GM08714 (cell line): Measurements from ENCODE around the gene PLAC9.
"Not testable (repeated sequence)": the region's sequence is repeated elsewhere in the genome, so short reads cannot be mapped to it uniquely, and the experiment has no call there.

ENCODE experiments used
- H3K4me3 ChIP-seq: fragments of 200-500 bp; sonication (Bioruptor generic); 2 replicates; pipeline ENCODE4 v1.5.1; 2014; ENCODE audit warnings: mild to moderate bottlenecking, low read length, inconsistent platforms
- ZNF274 ChIP-seq: IDR thresholded peaks from 2 replicates; pipeline ENCODE4 v1.6.1; 2012; ENCODE audit warnings: mild to moderate bottlenecking, low read depth, low read length

Gene PLAC9

GRCh38 chr10:80126876-80127275 is 5.7 kb upstream of the PLAC9 start:
- H3K4me3 ChIP-seq, result no peak overlapping the region
- no peak for TF ChIP-seq ZNF274

- H3K4me3 ChIP-seq, result no peak overlapping the region
- TF ChIP-seq ZNF274, result no peak
These were observed 1.0 kb upstream of the PLAC9 start for GRCh38 chr10:80131499-80131901.

- no peak for TF ChIP-seq ZNF274
- H3K4me3 ChIP-seq, result no peak overlapping the region
These were observed 676 bp downstream of the PLAC9 start for GRCh38 chr10:80133206-80133605.

DNA sequence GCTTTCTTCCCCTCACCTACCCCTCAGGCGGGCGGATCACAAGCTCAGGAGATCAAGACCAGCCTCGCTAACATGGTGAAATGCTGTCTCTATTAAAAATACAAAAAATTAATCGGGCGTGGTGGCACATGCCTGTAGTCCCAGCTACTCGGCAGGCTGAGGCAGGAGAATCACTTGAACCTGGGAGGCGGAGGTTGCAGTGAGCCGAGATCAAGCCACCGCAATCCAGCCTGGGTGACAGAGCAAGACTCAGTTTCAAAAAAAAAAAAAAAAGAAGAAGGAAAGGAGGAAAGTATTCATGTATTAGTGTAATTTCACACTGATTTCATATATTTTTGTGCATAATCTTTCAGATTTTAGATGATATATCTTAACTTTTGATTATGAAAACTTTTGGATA is 1.2 kb downstream of the PLAC9 start:
- not testable (repeated sequence) for H3K4me3 ChIP-seq

GRCh38 chr10:80136134-80136571 is 3.6 kb downstream of the PLAC9 start:
- TF ChIP-seq ZNF274, result no peak
- H3K4me3 ChIP-seq, result no peak overlapping the region

DNA sequence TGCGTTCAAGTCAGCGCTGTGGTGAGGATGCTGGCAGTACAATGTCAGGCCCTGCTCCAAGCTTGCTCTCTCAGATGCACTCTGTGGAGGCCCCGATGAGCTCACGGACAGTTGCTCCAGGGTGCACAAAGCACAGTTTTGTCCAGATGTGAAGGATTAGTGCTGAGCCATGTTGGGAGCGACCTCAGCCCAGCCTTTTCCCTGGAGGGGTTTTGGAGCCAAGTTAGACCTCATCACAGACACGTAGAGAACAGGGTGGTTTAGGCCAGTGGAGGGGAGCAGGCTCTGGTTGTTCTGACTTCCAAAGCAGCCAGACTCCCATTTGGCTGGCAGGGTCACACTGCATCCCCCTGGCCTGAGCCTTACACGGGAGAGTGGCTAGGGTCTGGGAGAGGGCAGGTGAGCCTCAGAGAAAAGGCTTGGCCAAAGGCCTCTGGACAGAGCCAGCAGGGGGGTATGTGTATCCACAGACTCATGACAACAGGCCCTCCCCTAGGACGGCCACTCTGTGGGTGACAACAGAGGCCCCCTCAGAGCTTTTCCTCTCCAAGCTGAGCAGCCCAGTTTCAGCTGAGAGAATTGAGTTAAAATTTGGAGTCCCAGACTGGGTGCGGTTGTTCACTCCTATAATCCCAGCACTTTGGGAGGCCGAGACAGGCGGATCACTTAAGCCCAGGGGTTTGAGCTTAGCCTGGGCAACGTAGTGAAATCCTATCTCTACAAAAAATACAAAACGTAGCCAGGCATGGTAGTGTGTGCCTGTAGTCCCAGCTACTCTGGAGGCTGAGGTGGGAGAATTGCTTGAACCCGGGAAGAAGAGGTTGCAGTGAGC is 4.7 kb downstream of the PLAC9 start:
- no peak overlapping the region for H3K4me3 ChIP-seq
- no peak for TF ChIP-seq ZNF274

DNA sequence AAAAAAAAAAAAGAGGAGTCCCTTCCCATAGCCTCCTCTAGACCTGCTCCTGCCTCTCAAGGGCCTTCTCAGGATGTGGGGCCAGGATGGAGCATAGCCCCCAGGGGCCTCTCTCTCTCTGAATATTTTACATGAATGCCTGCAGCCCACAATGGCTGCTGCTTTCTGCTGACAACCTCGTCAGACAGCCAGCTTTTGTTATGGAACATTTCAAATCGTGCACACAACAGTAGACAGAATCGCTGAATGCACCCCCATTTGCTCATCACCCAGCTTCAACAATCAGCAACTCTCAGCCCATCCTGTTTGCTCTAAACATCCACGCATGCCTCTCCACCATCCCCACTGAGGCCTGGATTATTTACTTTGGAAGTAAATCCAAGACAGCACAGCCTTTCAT is 5.4 kb downstream of the PLAC9 start:
- TF ChIP-seq ZNF274, result no peak
- no peak overlapping the region for H3K4me3 ChIP-seq

GRCh38 chr10:80139265-80139664 is 6.7 kb downstream of the PLAC9 start:
- no peak overlapping the region for H3K4me3 ChIP-seq
- TF ChIP-seq ZNF274, result no peak

DNA sequence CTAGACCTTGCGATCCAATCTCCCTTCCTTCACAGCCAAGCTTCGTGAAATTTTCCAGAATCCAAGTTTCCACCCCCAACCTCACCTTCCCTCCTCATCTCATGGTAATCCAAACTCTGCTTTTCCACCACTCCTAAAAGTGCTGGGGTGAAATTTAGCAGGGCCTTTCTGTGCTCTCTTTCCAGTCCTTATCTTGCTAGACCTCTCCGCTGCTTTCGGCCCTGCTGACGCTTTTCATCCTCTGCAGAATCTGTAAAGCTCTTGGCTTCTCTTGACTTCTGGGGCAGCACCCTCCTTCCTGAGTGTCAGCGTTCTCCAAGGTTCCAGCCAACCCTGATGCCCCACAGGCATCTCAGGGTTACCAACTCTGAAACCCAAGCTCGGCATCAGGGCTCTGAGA is 7.7 kb downstream of the PLAC9 start:
- no peak overlapping the region for H3K4me3 ChIP-seq
- TF ChIP-seq ZNF274, result no peak

DNA sequence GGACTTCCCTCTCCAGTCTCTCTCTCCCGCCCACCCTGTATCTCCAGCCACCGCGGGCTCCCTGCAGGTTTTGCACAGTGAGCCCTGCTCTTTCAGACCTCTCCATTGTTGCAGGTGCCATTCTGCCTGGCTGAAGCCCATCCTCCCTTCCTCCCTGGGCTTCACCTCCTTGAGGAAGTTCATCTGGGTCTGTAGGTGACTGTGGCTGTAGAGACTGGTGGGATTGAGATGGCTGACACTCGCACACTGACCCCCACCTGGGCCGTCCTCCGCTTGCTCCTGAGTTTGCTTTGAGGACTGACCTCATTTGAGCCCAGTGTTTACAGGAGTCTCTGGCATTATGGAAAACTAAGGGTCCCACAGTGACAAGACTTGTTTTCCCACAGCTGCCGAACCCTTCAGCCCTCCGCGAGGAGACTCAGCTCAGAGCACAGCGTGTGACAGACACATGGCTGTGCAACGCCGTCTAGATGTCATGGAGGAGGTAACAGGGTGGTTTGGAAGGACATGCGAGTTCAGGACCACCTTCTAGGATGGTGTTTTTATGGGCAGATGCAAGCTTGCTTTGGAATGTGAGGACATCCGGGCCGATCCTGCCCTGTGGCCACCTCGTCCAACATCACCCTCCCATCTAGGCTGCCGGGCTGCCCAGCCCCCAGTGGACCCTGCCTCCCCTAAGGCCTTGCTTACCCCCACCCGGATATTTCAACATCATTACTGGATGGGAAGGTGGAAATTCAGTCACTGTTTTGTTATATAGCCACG is 9.3 kb downstream of the PLAC9 start:
- no peak overlapping the region for H3K4me3 ChIP-seq
- no peak for TF ChIP-seq ZNF274

DNA sequence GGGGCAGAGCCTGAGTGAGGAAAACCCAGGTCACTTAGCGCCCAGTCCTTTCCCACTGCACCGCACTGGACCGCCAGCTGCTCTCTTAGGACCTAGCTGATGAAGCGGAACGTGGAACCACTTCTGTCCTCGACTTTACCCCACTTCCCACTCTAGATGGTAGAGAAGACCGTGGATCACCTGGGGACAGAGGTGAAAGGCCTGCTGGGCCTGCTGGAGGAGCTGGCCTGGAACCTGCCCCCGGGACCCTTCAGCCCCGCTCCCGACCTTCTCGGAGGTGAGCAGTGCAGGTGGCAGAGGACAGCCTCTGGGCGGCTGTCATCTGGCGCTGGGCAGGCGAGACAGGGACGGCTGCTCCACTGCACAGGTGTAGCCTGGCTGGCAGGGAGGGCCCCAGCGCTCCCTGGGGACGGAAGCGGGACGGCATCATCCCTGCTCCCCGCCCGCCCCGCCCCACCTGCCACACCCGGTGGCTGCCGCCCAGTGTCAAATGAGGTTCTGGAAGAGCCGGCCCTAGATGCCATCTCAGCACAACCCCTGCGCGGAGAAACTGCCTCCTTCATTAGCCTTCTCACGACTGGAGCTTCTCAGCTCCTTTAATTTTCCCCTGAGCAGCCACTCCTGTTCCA is 11.7 kb downstream of the PLAC9 start:
- no peak overlapping the region for H3K4me3 ChIP-seq
- no peak for TF ChIP-seq ZNF274

DNA sequence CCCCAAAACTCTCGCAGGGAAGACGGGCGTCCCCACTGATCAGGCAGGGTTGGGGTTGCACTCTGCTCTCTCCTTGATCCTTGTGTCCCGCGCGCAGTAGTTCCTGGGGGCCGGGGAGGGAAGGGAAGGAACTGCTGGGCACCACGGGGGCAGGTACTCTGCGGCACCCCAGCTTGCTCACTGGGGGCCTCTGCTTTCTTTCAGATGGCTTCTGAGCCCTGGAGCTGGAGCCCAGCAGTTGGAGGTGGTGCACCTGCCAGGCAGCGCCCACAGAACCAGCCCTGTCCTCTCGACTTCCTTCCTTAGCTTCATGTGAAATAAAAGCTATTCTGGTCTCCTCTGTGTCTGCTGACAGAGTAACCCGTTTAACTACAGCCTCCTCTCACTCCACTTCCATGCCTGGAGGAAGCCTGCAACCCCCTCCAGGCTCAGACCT is 12.2 kb downstream of the PLAC9 start:
- no peak overlapping the region for H3K4me3 ChIP-seq
- no peak for TF ChIP-seq ZNF274

DNA sequence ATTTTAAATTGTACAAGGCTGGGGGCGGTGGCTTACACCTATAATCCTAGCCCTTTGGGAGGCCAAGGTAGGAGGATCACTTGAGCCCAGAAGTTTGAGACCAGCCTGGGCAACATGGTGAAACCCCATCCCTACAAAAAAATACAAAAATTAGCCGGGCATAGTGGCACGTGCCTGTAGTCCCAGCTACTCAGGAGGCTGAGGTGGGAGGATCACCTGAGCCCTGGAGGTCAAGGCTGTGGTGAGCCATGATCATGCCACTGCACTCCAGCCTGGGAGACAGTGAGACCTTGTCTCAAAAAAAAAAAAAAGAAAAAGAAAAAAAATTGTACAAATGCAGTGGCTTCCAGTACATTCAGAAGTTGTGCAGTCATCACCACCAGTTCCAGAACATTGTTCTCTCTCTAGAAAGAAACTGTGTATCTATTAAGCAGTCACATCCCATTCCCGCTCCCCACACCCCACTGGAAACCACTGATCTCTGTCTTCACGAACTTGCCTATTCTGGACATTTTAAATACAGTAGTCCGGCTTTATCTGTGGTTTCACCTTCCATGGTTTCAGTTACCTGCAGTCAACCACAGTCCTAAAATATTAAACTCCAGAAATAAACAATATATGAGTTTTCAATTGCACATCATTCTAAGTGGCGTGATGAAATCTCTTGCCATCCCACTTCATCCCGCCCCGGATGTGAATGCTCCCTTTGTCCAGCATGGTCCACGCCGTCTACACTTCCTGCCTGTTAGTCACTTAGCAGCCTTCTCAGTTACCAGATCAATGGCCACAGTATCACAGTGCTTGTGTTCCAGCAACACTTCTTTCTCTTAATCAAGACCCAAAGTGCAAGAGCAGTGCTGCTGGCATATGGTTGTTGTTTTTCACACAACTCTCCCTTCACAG is 13.1 kb downstream of the PLAC9 start:
- not testable (repeated sequence) for H3K4me3 ChIP-seq

GRCh38 chr10:80146918-80147317 is 14.4 kb downstream of the PLAC9 start:
- no peak for TF ChIP-seq ZNF274
- no peak overlapping the region for H3K4me3 ChIP-seq
